Measurements from ENCODE around the gene IGF2BP2. TPM values are rescaled to one million over a fixed set of nuclear protein-coding genes. Genes with fewer than 3 reads are reported as not detected.

Gene IGF2BP2
- polyA plus RNA-seq, 1 experiment: 2.0 TPM

- no peaks in the 10 kb centered on the region for H3K36me3 ChIP-seq (ENCODE audit: control insufficient read depth, insufficient read depth, low read length)
- no peaks in the 10 kb centered on the region for H3K27me3 ChIP-seq (ENCODE audit: control insufficient read depth, insufficient read depth, low read length)
- no peak overlapping the region for H3K4me3 ChIP-seq (ENCODE audit: low read depth, low read length)
- DNase-seq (ENCODE audit: low read depth): no peak
- POLR2A ChIA-PET: no interaction called here
- CTCF ChIA-PET: interaction anchor here (1.1 to 2.7 kb wide), 6 partner anchors 11 to 105 kb away, joined by 3 to 12 read pairs (median 5); no protein-coding TSS in a partner anchor
- TF ChIP-seq, protein P1, sequence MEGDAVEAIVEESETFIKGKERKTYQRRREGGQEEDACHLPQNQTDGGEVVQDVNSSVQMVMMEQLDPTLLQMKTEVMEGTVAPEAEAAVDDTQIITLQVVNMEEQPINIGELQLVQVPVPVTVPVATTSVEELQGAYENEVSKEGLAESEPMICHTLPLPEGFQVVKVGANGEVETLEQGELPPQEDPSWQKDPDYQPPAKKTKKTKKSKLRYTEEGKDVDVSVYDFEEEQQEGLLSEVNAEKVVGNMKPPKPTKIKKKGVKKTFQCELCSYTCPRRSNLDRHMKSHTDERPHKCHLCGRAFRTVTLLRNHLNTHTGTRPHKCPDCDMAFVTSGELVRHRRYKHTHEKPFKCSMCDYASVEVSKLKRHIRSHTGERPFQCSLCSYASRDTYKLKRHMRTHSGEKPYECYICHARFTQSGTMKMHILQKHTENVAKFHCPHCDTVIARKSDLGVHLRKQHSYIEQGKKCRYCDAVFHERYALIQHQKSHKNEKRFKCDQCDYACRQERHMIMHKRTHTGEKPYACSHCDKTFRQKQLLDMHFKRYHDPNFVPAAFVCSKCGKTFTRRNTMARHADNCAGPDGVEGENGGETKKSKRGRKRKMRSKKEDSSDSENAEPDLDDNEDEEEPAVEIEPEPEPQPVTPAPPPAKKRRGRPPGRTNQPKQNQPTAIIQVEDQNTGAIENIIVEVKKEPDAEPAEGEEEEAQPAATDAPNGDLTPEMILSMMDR (IDR thresholded peaks at IDR 0.05; ENCODE audit: insufficient read depth, low read depth, low read length): no peak
These were observed 108.3 kb downstream of the IGF2BP2 start for GRCh38 chr3:185716436-185717108.

DNA sequence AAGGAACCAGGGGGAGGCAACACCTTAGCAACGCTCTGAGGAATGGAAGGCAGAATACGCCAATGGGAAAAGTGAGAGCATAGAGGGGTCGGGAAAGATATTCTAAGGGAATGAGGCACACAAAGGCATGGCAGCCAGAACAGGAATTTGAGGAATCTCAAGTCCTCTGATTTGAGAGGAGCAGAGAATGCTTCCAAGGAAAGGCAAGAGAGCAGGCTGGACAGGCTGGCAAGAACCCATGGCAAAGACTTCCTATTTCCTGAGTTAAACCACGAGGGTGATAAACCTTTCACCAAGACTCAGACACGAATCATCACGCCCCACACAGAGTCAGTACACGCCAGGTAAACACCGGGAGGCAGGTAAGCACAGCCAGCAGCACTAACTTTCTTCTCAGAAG is 109.8 kb downstream of the IGF2BP2 start:
- ChIA-PET CTCF (interaction anchor here (1.4 kb wide), 1 partner anchor 38 kb away, joined by 3 read pairs; no protein-coding TSS in a partner anchor), POLR2A (no interaction called here)
- Histone ChIP-seq H3K36me3 (ENCODE audit: control insufficient read depth, insufficient read depth, low read length) (no peaks in the 10 kb centered on the region), H3K4me3 (ENCODE audit: low read depth, low read length) (no peak overlapping the region), H3K27me3 (ENCODE audit: control insufficient read depth, insufficient read depth, low read length) (no peaks in the 10 kb centered on the region)
- no peak for DNase-seq (ENCODE audit: low read depth)
- TF ChIP-seq, protein P1 (IDR thresholded peaks at IDR 0.05; ENCODE audit: insufficient read depth, low read depth, low read length): no peak

GRCh38 chr3:185714085-185714484 is 110.8 kb downstream of the IGF2BP2 start:
- DNase-seq (ENCODE audit: low read depth): no peak
- TF ChIP-seq, protein P1 (IDR thresholded peaks at IDR 0.05; ENCODE audit: insufficient read depth, low read depth, low read length): no peak
- Histone ChIP-seq H3K4me3 (ENCODE audit: low read depth, low read length) (no peak overlapping the region), H3K36me3 (ENCODE audit: control insufficient read depth, insufficient read depth, low read length) (no peaks in the 10 kb centered on the region), H3K27me3 (ENCODE audit: control insufficient read depth, insufficient read depth, low read length) (no peaks in the 10 kb centered on the region)
- POLR2A ChIA-PET: no interaction called here
- CTCF ChIA-PET: interaction anchor here (1.0 to 1.7 kb wide), 4 partner anchors 13 to 54 kb away, joined by 3 to 6 read pairs (median 3); no protein-coding TSS in a partner anchor

DNA sequence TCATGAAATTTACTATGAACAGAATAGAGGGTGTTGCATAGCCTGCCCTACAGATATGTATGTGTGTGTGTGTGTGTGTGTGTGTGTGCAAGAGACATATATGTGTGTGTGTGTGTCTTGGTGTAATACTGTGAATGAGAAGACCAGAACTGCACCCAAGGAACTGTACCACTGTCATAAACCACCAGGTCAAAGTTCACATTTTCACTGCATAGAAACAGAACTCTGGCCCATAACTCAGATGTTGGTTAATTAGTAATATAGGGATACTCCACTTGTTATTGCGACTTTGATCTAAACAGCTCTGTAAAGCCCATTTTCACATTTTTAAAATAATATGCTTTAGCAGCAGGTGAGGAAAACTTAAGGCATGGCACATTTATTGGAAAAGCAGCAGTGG is 111.8 kb downstream of the IGF2BP2 start:
- Histone ChIP-seq H3K36me3 (ENCODE audit: control insufficient read depth, insufficient read depth, low read length) (no peaks in the 10 kb centered on the region), H3K4me3 (ENCODE audit: low read depth, low read length) (no peak overlapping the region), H3K27me3 (ENCODE audit: control insufficient read depth, insufficient read depth, low read length) (no peaks in the 10 kb centered on the region)
- TF ChIP-seq, protein P1 (IDR thresholded peaks at IDR 0.05; ENCODE audit: insufficient read depth, low read depth, low read length): no peak
- no peak for DNase-seq (ENCODE audit: low read depth)
- POLR2A ChIA-PET: no interaction called here
- CTCF ChIA-PET: interaction anchor here (0.6 to 1.7 kb wide), 3 partner anchors 52 to 110 kb away, joined by 3 to 6 read pairs (median 3); no protein-coding TSS in a partner anchor

GRCh38 chr3:185712337-185712736 is 112.5 kb downstream of the IGF2BP2 start:
- no peak for DNase-seq (ENCODE audit: low read depth)
- CTCF ChIA-PET: interaction anchor here (0.6 kb wide), 1 partner anchor 111 kb away, joined by 3 read pairs; no protein-coding TSS in a partner anchor
- no peaks in the 10 kb centered on the region for H3K27me3 ChIP-seq (ENCODE audit: control insufficient read depth, insufficient read depth, low read length)
- TF ChIP-seq, protein P1 (IDR thresholded peaks at IDR 0.05; ENCODE audit: insufficient read depth, low read depth, low read length): no peak
- no peak overlapping the region for H3K4me3 ChIP-seq (ENCODE audit: low read depth, low read length)
- POLR2A ChIA-PET: no interaction called here
- no peaks in the 10 kb centered on the region for H3K36me3 ChIP-seq (ENCODE audit: control insufficient read depth, insufficient read depth, low read length)
